ENCODE data around the gene IGF2BP2. TPM values are rescaled to one million over a fixed set of nuclear protein-coding genes. Genes with fewer than 3 reads are reported as not detected.
A peak's percentile ranks its signal among the peaks of the same experiment; 100 is the strongest.

IGF2BP2 gene
- total RNA-seq, 1 experiment from 2014 or later = 97.8 TPM

DNA sequence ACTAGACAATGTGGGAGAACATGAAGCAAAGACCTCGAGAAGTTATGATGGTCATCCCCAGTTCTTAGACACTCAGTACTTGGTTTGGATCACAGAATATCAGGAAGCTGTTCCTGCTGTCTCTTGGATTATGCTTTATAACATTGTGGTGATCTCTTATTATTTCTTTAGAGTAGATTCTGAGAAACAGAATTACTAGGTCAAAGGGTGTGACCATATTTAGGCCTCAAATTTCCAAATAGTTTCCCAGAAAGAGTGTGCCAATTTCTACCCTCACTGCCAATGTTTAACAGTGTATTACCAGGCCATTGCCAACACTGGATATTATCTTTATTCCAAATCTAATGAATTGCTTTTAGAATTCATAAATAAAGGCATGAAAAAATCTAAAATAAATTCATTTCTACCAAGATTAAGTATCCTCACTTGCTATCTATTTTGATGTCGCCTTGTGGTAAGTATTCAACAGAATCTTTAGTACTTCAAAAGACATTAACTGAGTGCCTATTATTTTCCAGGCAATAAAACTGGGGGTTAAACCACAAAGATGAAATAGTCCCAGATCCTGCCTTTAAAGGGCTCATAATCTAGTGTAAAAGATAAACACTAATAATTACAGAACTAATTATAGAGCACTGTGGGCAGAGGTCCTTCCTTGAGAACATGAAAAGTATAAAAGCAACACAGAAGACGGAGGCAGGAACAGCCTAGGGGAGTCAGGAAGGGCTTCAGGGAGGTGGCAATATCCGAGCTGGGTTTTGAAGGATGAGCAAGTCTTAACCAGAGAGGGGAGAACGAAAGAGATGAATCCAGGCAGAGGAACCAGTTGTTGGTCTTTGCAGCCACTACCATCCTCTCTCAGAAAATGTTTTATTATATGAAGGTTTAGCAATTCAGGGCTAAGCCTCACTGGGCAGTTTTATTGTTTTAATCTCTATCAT lies 86.8 kb downstream of the IGF2BP2 start:
- ATAC-seq (no peak), DNase-seq (ENCODE audit: low read depth, low spot score) (no peak)
- no peaks in the 10 kb centered on the region for H3K36me3 ChIP-seq (ENCODE audit: control insufficient read depth, insufficient read depth, low read length)
- H3K9me3 ChIP-seq (ENCODE audit: control insufficient read depth, insufficient read depth, low read depth, low read length) = no peaks in the 10 kb centered on the region
- H3K27ac ChIP-seq (ENCODE audit: low read length) = peak overlapping the region; percentile 51
- TF ChIP-seq SIN3A (IDR thresholded peaks at IDR 0.05; ENCODE audit: borderline replicate concordance, insufficient read depth, low read depth, low read length) (no peak), TCF7L2 (IDR thresholded peaks at IDR 0.05; ENCODE audit: low read depth, low read length) (no peak), POLR2AphosphoS5 (IDR thresholded peaks at IDR 0.05; ENCODE audit: low read depth, low read length) (no peak)
- TF ChIP-seq, protein P1, sequence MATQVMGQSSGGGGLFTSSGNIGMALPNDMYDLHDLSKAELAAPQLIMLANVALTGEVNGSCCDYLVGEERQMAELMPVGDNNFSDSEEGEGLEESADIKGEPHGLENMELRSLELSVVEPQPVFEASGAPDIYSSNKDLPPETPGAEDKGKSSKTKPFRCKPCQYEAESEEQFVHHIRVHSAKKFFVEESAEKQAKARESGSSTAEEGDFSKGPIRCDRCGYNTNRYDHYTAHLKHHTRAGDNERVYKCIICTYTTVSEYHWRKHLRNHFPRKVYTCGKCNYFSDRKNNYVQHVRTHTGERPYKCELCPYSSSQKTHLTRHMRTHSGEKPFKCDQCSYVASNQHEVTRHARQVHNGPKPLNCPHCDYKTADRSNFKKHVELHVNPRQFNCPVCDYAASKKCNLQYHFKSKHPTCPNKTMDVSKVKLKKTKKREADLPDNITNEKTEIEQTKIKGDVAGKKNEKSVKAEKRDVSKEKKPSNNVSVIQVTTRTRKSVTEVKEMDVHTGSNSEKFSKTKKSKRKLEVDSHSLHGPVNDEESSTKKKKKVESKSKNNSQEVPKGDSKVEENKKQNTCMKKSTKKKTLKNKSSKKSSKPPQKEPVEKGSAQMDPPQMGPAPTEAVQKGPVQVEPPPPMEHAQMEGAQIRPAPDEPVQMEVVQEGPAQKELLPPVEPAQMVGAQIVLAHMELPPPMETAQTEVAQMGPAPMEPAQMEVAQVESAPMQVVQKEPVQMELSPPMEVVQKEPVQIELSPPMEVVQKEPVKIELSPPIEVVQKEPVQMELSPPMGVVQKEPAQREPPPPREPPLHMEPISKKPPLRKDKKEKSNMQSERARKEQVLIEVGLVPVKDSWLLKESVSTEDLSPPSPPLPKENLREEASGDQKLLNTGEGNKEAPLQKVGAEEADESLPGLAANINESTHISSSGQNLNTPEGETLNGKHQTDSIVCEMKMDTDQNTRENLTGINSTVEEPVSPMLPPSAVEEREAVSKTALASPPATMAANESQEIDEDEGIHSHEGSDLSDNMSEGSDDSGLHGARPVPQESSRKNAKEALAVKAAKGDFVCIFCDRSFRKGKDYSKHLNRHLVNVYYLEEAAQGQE (IDR thresholded peaks at IDR 0.05; ENCODE audit: insufficient read depth in 1 of 2, low read depth in 2 of 2, low read length in 1 of 2) = no peak
- TF ChIP-seq, protein P2, sequence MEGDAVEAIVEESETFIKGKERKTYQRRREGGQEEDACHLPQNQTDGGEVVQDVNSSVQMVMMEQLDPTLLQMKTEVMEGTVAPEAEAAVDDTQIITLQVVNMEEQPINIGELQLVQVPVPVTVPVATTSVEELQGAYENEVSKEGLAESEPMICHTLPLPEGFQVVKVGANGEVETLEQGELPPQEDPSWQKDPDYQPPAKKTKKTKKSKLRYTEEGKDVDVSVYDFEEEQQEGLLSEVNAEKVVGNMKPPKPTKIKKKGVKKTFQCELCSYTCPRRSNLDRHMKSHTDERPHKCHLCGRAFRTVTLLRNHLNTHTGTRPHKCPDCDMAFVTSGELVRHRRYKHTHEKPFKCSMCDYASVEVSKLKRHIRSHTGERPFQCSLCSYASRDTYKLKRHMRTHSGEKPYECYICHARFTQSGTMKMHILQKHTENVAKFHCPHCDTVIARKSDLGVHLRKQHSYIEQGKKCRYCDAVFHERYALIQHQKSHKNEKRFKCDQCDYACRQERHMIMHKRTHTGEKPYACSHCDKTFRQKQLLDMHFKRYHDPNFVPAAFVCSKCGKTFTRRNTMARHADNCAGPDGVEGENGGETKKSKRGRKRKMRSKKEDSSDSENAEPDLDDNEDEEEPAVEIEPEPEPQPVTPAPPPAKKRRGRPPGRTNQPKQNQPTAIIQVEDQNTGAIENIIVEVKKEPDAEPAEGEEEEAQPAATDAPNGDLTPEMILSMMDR (IDR thresholded peaks at IDR 0.05) = no peak
- H3K4me1 ChIP-seq (ENCODE audit: control insufficient read depth, insufficient read depth, low read length) = peaks cover 63% of the 10 kb centered on the region
- ChIA-PET POLR2A (interaction anchor here (0.5 kb wide), 1 partner anchor 145 kb away, joined by 3 read pairs; no protein-coding TSS in a partner anchor), CTCF (no interaction called here)
- intact Hi-C loops (cut with micrococcal nuclease; ENCODE audit: unreplicated experiment) = loop anchor here (5.0 kb wide), 1 partner anchor 79 kb away; no protein-coding TSS in a partner anchor
- BruUV-seq (replicated peaks) = no TSS peak
- H3K27me3 ChIP-seq (ENCODE audit: control insufficient read depth, insufficient read depth, low read length) = no peaks in the 10 kb centered on the region
- in situ Hi-C loops (cut with HindIII; ENCODE audit: low pct_unique_long_range_greater_than_20kb, low sequenced_read_pairs) = no loop called here
- no peak overlapping the region for H3K4me3 ChIP-seq (ENCODE audit: low read depth in 2 of 2, low read length in 2 of 2)

DNA sequence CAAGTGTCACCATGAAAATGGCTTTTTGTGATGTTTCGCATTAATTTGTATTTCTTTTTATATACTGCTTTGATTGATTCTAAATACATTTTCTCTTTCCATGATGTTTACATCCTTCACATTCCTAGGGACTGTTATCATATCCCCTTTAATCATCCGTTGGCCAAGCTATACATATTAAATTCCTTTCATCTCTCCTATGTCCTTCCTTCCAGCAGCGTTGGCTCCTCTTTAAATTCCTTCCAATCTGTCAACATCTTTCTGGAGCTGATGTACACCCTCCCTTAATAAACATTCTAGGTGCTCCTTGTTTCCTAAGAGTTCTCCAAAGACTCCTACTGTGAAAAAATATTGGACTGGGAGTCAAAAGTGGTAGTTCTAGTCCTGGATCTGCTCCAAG lies 87.8 kb downstream of the IGF2BP2 start:
- POLR2A ChIA-PET = interaction anchor here (0.6 kb wide), 1 partner anchor 27 kb away, joined by 13 read pairs; no protein-coding TSS in a partner anchor

More for the DNA sequence above, 87.8 kb downstream of the IGF2BP2 start:
- CTCF ChIA-PET = interaction anchor here (3.9 kb wide), 1 partner anchor 31 kb away, joined by 20 read pairs; no protein-coding TSS in a partner anchor
- ATAC-seq (peak; percentile 52), DNase-seq (ENCODE audit: low read depth, low spot score) (no peak)
- Histone ChIP-seq H3K4me3 (ENCODE audit: low read depth in 2 of 2, low read length in 2 of 2) (no peak overlapping the region), H3K36me3 (ENCODE audit: control insufficient read depth, insufficient read depth, low read length) (no peaks in the 10 kb centered on the region), H3K9me3 (ENCODE audit: control insufficient read depth, insufficient read depth, low read depth, low read length) (no peaks in the 10 kb centered on the region), H3K27ac (ENCODE audit: low read length) (peak overlapping the region; percentile 1), H3K4me1 (ENCODE audit: control insufficient read depth, insufficient read depth, low read length) (peaks cover 73% of the 10 kb centered on the region), H3K27me3 (ENCODE audit: control insufficient read depth, insufficient read depth, low read length) (no peaks in the 10 kb centered on the region)
- in situ Hi-C loops (cut with HindIII; ENCODE audit: low pct_unique_long_range_greater_than_20kb, low sequenced_read_pairs) = no loop called here
- no TSS peak for BruUV-seq (replicated peaks)
- TF ChIP-seq, protein P2 (IDR thresholded peaks at IDR 0.05) = no peak
- peak; percentile 93 for TF ChIP-seq TCF7L2 (IDR thresholded peaks at IDR 0.05; ENCODE audit: low read depth, low read length)
- intact Hi-C loops (cut with micrococcal nuclease; ENCODE audit: unreplicated experiment) = loop anchor here (5.0 kb wide), 1 partner anchor 80 kb away; no protein-coding TSS in a partner anchor
